ENCODE measurements around the gene ARHGAP5.

The ARHGAP5 gene

GRCh38 chr14:32167907-32168306 lies 90.8 kb downstream of the ARHGAP5 start:
- Mint-ChIP-seq H3K4me1 (no peaks in the 10 kb centered on the region), H3K4me3 (no peak overlapping the region)

GRCh38 chr14:32169191-32169590 lies 92.1 kb downstream of the ARHGAP5 start:
- H3K9me3 Mint-ChIP-seq: peaks cover 2% of the 10 kb centered on the region
- no peak for TF ChIP-seq CTCF (IDR thresholded peaks at IDR 0.05; ENCODE audit: unreplicated experiment in 3 of 3)
- H3K27me3 Mint-ChIP-seq (ENCODE audit: low read depth): no peaks in the 10 kb centered on the region
- H3K4me1 Mint-ChIP-seq: no peaks in the 10 kb centered on the region
- H3K36me3 Mint-ChIP-seq (ENCODE audit: low read depth): no peaks in the 10 kb centered on the region
- H3K4me3 Mint-ChIP-seq: no peak overlapping the region
- H3K27ac Mint-ChIP-seq: no peak overlapping the region

More at GRCh38 chr14:32167907-32168306, 90.8 kb downstream of the ARHGAP5 start:
- Mint-ChIP-seq H3K27ac (no peak overlapping the region), H3K9me3 (peaks cover 5% of the 10 kb centered on the region), H3K27me3 (ENCODE audit: low read depth) (no peaks in the 10 kb centered on the region), H3K36me3 (ENCODE audit: low read depth) (no peaks in the 10 kb centered on the region)
- TF ChIP-seq CTCF (IDR thresholded peaks at IDR 0.05; ENCODE audit: unreplicated experiment in 3 of 3): no peak

GRCh38 chr14:32171469-32171868 lies 94.4 kb downstream of the ARHGAP5 start:
- Mint-ChIP-seq H3K9me3 (peaks cover 2% of the 10 kb centered on the region), H3K27me3 (ENCODE audit: low read depth) (no peaks in the 10 kb centered on the region), H3K27ac (no peak overlapping the region), H3K36me3 (ENCODE audit: low read depth) (no peaks in the 10 kb centered on the region), H3K4me3 (no peak overlapping the region), H3K4me1 (no peaks in the 10 kb centered on the region)
- TF ChIP-seq CTCF (IDR thresholded peaks at IDR 0.05; ENCODE audit: unreplicated experiment in 3 of 3): no peak

GRCh38 chr14:32183151-32184058 lies 106.3 kb downstream of the ARHGAP5 start:
- no peak overlapping the region for H3K4me3 Mint-ChIP-seq
- peak overlapping the region in 1 of 3 experiments; percentile 58 for H3K27ac Mint-ChIP-seq
- no peaks in the 10 kb centered on the region for H3K27me3 Mint-ChIP-seq (ENCODE audit: low read depth)
- H3K4me1 Mint-ChIP-seq: no peaks in the 10 kb centered on the region
- H3K9me3 Mint-ChIP-seq: peaks cover 34% of the 10 kb centered on the region
- TF ChIP-seq CTCF (IDR thresholded peaks at IDR 0.05; ENCODE audit: unreplicated experiment in 3 of 3): no peak
- H3K36me3 Mint-ChIP-seq (ENCODE audit: low read depth): no peaks in the 10 kb centered on the region

GRCh38 chr14:32185097-32185496 lies 108.0 kb downstream of the ARHGAP5 start:
- no peak overlapping the region for H3K4me3 Mint-ChIP-seq
- H3K36me3 Mint-ChIP-seq (ENCODE audit: low read depth): no peaks in the 10 kb centered on the region
- no peaks in the 10 kb centered on the region for H3K4me1 Mint-ChIP-seq
- H3K9me3 Mint-ChIP-seq: peaks cover 26% of the 10 kb centered on the region
- no peak for TF ChIP-seq CTCF (IDR thresholded peaks at IDR 0.05; ENCODE audit: unreplicated experiment in 3 of 3)
- no peak overlapping the region for H3K27ac Mint-ChIP-seq
- no peaks in the 10 kb centered on the region for H3K27me3 Mint-ChIP-seq (ENCODE audit: low read depth)

- no peaks in the 10 kb centered on the region for H3K27me3 Mint-ChIP-seq (ENCODE audit: low read depth)
- no peaks in the 10 kb centered on the region for H3K36me3 Mint-ChIP-seq (ENCODE audit: low read depth)
- no peak for TF ChIP-seq CTCF (IDR thresholded peaks at IDR 0.05; ENCODE audit: unreplicated experiment in 3 of 3)
- no peaks in the 10 kb centered on the region for H3K4me1 Mint-ChIP-seq
- peaks cover 18% of the 10 kb centered on the region for H3K9me3 Mint-ChIP-seq
- H3K27ac Mint-ChIP-seq: no peak overlapping the region
- no peak overlapping the region for H3K4me3 Mint-ChIP-seq
Observed at GRCh38 chr14:32186248-32186647, 109.1 kb downstream of the ARHGAP5 start.
